GM18861 (cell line): Measurements from ENCODE around the gene PRDM8.

Source experiments
- ATAC-seq: cut with Tn5 transposase; IDR thresholded peaks from one replicate; pipeline ENCODE4 v1.9.1; 2021; ENCODE audit not compliant: unreplicated experiment

The PRDM8 gene

DNA sequence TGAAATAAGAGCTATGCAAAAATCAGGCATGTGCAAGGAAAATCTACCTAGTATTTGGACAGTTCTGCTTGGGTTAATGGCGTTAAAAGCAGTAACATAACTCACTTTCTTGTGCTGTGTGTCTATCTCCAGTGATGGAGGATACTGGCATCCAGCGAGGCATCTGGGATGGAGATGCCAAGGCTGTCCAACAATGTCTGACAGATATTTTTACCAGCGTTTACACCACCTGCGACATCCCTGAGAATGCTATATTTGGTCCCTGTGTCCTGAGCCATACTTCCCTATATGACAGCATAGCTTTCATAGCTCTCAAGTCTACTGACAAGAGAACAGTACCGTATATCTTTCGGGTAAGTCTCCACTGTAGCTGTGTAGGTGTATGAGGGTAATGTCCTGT, 2.6 kb downstream of the PRDM8 start:
- ATAC-seq = no peak

DNA sequence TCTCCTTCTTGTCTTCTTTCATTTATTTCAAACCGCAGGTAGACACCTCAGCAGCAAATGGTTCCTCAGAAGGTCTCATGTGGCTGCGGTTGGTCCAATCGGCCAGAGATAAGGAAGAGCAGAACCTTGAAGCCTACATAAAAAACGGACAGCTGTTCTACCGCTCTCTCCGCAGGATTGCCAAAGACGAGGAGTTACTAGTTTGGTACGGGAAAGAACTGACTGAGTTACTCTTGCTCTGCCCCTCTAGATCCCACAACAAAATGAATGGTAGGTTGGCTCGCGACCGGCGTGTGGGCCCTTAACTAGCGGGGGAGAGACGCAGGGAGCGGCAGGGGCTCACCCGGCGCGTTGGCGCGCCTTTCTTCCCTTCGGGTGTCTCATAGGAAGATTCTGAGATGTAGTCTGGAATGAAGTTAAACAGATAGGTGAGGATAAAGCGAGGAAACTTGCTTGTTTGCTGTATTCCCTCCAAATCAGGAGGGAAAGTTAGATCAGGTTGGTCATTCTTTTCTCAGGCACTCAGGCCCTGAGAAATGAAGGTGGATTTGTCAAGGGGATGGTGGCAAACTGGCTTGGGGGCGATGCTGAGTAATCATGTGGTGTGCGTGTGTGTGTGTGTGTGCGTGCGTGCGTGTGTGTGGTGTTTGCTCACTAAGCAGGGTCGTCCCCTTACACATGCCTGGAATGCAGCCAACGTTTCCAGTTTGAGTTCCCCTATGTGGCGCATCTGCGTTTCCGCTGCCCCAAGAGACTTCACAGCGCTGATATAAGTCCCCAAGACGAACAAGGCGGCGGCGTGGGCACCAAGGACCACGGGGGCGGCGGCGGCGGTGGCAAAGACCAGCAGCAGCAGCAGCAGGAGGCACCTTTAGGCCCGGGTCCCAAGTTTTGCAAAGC, 4.2 kb downstream of the PRDM8 start:
- no peak for ATAC-seq

- ATAC-seq = peak; percentile 50
Observed at GRCh38 chr4:80202190-80202711, 4.9 kb downstream of the PRDM8 start.

- peak; percentile 53 for ATAC-seq
Observed at GRCh38 chr4:80202741-80203553, 5.6 kb downstream of the PRDM8 start.

DNA sequence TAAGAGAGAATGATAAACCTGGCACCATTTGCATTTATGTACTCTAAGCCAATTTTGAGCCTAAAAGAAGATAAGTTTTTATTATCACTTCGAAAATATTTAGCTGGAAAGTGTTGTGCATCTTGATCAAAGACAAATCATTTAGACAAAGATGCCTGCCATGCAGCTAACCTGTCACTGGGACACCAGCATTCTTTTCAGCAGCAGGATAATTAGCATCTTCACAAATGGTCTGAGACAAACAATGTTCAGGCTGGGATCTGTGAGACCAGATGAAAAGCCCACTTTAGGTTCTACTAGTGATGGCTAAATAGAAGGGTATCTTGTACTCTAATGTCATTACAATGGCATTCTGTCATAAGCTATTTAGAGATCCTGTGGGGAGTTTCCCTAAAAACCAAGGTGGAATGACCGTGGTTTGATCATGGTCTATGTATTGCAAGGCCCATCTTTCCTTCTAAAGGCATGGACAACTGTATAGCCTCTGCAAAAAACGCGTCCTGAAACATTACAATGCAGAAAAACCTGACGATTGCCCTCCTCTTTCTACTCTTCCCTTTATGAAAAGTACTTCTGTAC, 7.2 kb downstream of the PRDM8 start:
- no peak for ATAC-seq

DNA sequence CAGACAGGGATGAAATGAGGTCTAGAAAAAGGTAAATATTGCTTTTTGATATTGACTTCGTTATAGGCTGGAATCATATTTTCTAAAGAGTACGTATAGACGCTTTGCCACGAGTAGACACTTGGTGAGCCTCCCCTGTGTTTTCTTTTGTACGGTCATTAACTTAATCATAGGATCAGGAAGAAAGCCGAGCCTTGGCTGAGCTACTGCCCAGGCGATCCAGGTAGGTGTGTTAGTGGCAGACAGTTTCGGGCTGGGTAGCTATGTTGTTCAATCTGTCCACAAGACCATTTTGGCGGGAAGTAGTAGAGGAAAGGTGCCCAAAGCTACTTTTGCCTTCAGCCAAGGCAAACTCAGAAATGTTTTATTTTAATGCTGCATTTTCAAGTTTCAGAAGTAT, 8.8 kb downstream of the PRDM8 start:
- ATAC-seq = no peak

GRCh38 chr4:80206521-80207171, 9.3 kb downstream of the PRDM8 start:
- ATAC-seq = no peak

- ATAC-seq = no peak
Observed at GRCh38 chr4:80207172-80207583, 9.9 kb downstream of the PRDM8 start.

DNA sequence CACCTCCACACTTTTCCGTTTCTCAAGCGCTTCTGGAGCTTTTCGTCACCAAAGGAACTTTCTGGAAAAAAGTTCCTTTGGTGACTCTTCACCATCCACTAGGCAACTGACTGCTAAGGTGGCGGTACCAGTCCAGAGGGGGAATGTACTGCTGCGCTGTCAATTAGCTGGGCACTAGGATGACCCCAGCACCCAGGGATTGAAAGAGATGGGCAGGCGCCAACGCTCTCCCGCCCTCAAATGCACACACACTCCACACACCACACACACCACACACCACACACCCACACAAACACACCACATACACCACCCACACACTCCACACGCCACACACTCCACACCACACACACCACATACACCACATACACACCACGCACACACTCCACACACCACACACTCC, 10.4 kb downstream of the PRDM8 start:
- no peak for ATAC-seq

DNA sequence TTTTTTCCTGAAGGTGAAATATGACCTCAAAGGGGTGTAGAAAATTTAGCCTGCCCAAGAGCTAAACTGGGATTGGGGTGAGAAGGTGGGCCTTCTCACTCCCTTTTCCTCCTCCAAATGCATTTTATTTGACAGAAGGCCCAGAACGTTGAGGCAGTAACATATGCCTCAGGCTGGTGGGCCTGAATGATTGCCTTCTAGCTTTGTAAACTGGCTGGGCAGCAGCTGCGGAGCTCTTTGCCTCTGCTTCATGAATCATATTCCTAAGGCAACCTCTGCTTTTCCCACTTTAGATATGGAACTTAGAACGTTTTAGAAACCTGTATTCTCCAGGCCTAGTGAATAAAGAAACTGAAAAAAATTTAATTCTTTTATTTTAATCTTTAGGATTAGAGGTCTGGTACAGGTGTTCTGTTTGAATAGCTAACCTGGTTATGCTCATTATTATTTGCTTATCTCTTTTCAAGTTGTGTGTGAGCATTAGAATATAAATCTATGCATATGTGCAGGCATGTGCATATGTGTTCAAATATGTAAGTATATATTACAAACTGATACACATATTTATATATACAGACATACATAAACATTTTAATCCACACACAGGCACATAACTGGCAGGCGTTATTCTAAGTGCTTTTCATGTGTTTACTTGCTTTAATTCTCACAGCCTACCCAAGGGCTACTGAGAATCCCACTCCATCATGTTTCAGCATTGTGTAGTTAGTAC, 11.5 kb downstream of the PRDM8 start:
- ATAC-seq = no peak

DNA sequence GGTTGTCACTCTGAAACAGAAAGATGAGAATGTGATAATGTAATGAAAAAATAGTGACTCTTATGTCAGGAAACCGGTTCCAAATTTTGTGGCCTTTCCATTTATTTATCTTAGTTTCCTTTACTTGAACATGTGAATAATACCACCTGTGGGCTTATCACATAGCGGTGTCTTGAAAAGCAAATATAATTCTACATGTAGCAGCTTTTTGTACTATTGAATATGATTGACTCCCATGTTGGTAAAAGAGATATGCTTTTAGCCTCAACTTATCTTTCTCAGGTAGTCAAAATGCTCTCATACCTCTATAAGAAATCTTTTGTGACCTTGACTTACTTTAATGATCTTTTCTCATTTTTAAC, 12.0 kb downstream of the PRDM8 start:
- ATAC-seq = no peak

DNA sequence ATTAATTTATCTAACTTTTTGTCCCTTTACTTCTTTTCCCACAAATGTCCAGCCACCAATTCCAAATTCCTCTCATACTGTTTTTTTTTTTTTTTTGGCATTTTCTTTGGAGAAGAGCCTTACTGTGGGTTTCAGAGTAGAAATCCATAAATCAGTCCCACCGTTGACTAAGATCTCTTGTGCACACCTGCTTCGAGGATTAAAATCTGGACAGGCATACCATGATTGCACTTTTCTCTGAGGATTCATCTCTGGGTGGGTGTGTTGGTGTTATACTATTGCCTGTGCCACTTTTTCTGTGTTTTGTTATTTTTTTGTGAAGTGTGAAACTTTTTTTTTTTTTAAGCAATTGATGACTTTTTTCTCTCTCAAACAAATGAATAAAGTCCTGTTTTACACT, 13.2 kb downstream of the PRDM8 start:
- ATAC-seq = no peak

DNA sequence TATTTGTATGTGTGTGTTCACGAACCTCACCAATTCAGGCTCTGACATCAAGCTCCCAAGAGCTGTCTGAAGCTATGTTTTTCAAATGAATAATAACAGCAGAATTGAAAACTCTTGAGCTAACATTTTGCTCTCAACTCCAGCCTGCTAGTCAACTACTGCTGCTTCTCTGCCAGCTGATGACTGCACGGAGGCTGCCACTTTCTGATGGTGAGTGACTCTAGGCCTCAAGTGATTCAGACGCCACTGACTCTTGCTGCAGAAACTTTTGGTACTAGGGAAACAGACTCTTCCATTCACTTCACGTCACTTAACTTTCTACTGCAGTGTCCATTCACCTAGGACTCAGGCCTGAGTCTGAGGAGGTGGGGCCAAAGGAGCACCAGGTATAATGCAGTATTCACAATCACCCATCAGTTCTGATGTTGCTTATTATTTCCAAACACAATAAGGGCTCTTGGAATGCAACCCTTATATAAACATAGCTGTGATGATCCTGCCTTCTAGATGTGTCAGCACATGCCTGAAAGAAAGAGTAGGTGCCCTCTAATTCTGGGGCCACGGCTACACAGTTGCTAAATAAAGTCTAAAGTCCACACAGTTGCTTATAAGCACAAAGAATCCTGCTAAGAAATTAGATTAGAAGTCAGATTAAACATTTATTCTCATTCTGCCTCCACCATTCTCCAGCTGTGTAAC, 16.0 kb downstream of the PRDM8 start:
- no peak for ATAC-seq

DNA sequence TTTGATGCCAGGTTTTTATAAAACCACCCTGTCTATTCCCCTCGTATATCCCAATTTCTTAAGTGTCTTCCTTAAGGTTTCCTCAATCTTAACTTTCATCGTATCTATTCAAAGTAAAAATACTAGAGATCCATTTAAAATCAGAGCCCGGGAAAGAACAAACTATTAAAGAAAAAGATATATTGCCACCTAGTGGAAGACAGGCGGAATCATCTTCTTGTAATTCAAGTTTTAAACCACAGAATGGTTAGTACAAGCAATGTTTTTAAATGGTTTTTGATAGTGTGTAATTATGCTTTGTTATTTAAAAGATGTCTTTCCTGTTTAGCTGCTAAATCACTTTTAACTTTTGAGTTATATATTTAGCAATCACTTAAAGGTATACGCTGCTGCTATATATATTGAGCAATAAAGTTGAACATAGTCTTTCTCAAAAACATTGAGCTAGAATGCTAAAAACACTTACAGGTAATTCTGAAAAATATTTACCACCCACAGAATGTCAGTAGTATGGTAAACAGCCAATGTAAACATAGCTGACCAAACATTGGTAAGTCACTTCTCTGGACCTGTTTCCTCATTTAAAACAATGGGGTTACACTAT, 18.2 kb downstream of the PRDM8 start:
- ATAC-seq = peak; percentile 54

GRCh38 chr4:80216100-80216761, 18.9 kb downstream of the PRDM8 start:
- no peak for ATAC-seq

DNA sequence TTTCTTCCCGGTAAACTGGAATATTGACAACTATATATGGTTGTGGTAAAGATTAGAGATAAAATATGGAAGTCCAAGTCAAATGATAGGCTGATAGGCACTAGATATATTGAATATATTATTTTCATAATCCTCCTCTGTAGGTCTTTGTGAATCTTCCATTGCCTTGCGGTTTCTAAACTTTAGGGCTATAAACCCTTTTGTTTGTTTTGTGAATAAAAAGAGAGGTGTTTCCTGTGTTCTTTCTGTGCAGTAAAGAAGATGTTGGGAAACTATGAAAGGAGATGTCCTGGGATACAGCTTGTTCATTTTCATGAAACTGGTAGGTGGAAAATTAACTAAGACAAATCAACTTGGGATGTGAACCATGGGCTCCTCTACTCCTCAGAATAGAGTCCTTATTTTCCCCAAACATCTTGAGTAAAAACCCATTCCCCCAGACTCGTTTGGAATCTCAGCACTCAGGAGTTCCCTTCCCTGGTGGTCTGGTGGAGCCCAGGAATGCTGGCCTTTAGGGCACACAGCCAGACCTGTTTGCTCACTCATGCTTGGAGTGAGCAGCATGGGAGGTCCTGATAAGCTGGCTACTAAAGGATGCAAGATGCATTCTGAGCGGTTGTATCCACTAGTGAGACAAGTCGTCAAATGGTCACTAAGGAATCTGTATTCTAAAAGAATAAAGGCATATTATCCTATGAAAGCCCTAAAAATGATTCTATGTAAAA, 22.2 kb downstream of the PRDM8 start:
- no peak for ATAC-seq

- ATAC-seq = no peak
Observed at GRCh38 chr4:80220711-80221110, 23.4 kb downstream of the PRDM8 start.

DNA sequence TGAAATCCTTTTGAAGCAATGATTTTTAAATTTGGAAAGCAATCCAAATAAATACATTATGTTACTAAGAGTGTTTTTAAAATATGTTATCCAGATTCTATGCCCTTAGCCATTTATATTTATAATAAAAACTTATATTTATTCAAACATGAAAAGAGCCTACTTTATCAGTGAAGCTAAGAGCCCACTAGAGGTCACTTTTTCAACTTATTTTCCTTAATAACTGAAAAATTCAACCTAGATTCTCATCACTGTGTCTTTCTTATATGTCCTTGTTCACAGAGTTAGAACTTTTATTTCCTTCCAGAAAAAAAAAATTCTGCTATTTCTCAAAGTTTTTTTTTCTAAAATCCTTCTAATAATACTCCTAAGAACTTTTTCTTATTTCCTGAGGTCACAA, 23.9 kb downstream of the PRDM8 start:
- no peak for ATAC-seq
